T-helper 17 cell (primary cell): Measurements from ENCODE around the gene LRRC27. TPM values are rescaled to one million over a fixed set of nuclear protein-coding genes. Genes with fewer than 3 reads are reported as not detected.
"Not testable (repeated sequence)": the region's sequence is repeated elsewhere in the genome, so short reads cannot be mapped to it uniquely, and the experiment has no call there.

Experiments
- ATAC-seq: fragments of 150-1000 bp; cut with Tn5 transposase; 2 replicates; pipeline ENCODE4 v1.10.0; 2021; ENCODE audit warnings: mild to moderate bottlenecking, moderate library complexity
- DNase-seq, 3 donors: peaks; one replicate each; pipeline versions ENCODE4 v3.0.0 to v3.0.0-alpha.2; 2020 to 2021
- H3K9me3 ChIP-seq: one replicate; pipeline ENCODE4 v1.7.0; 2013; ENCODE audit warnings: low read length, mild to moderate bottlenecking; ENCODE audit not compliant: control insufficient read depth, poor library complexity, severe bottlenecking
- H3K27ac Mint-ChIP-seq: one replicate; pipeline ENCODE4 v1.8.0; 2022; ENCODE audit warnings: mild to moderate bottlenecking, moderate library complexity, mixed read lengths
- H3K27me3 Mint-ChIP-seq: one replicate; pipeline ENCODE4 v1.8.0; 2022; ENCODE audit warnings: mixed read lengths
- H3K36me3 Mint-ChIP-seq: one replicate; pipeline ENCODE4 v1.8.0; 2022; ENCODE audit warnings: low read depth, mixed read lengths
- H3K4me1 Mint-ChIP-seq: one replicate; pipeline ENCODE4 v1.8.0; 2022; ENCODE audit warnings: mild to moderate bottlenecking, mixed read lengths
- H3K4me3 Mint-ChIP-seq: one replicate; pipeline ENCODE4 v1.8.0; 2022; ENCODE audit warnings: mild to moderate bottlenecking, moderate library complexity, mixed read lengths
- total RNA-seq, 4 donors: library from RNA in 2 of 4; stranded (reverse) in 2 of 4; gene quantifications; one replicate each; pipeline ENCODE4 v1.2.3 and lab custom pipeline; 2022 to 2026

Gene LRRC27
- 1 to 10 TPM; 3.5 to 7.6 TPM for total RNA-seq
- 2.3 to 4.9 reads per million in 2 donors for total RNA-seq (lab: John Stamatoyannopoulos, UW)

- H3K27me3 Mint-ChIP-seq: no peaks in the 10 kb centered on the region
- ATAC-seq: peak; percentile 88
- peak within 1 kb of the TSS; percentile 94 for H3K4me3 Mint-ChIP-seq
- H3K9me3 ChIP-seq: no peaks in the 10 kb centered on the region
- H3K27ac Mint-ChIP-seq: peak within 1 kb of the TSS; percentile 90
- peaks cover 4% of the 10 kb centered on the region for H3K36me3 Mint-ChIP-seq
- peaks cover 43% of the 10 kb centered on the region for H3K4me1 Mint-ChIP-seq
- DNase-seq: peak; percentile 100
Observed at GRCh38 chr10:132331601-132332432, at the start of gene LRRC27. LRRC27 (plus strand) TSS chr10:132332193; CDS start chr10:132333525, 1,332 bp downstream.

GRCh38 chr10:132282667-132283603 is 49.1 kb upstream of the LRRC27 start:
- H3K36me3 Mint-ChIP-seq: no peaks in the 10 kb centered on the region
- no peak for ATAC-seq
- peaks cover 17% of the 10 kb centered on the region for H3K4me1 Mint-ChIP-seq
- no peak overlapping the region for H3K4me3 Mint-ChIP-seq
- no peaks in the 10 kb centered on the region for H3K27me3 Mint-ChIP-seq
- no peak for DNase-seq
- H3K9me3 ChIP-seq: no peaks in the 10 kb centered on the region
- no peak overlapping the region for H3K27ac Mint-ChIP-seq

- no peak overlapping the region for H3K4me3 Mint-ChIP-seq
- ATAC-seq (no peak), DNase-seq (no peak)
- no peaks in the 10 kb centered on the region for H3K27me3 Mint-ChIP-seq
- no peak overlapping the region for H3K27ac Mint-ChIP-seq
- no peaks in the 10 kb centered on the region for H3K9me3 ChIP-seq
- H3K4me1 Mint-ChIP-seq: peaks cover 15% of the 10 kb centered on the region
- no peaks in the 10 kb centered on the region for H3K36me3 Mint-ChIP-seq
Observed at GRCh38 chr10:132283604-132284382, 48.2 kb upstream of the LRRC27 start.

- no peak overlapping the region for H3K4me3 Mint-ChIP-seq
- DNase-seq: no peak
- H3K36me3 Mint-ChIP-seq: no peaks in the 10 kb centered on the region
- H3K27me3 Mint-ChIP-seq: no peaks in the 10 kb centered on the region
- H3K27ac Mint-ChIP-seq: no peak overlapping the region
- ATAC-seq: no peak
- H3K9me3 ChIP-seq: no peaks in the 10 kb centered on the region
- peaks cover 12% of the 10 kb centered on the region for H3K4me1 Mint-ChIP-seq
Observed at GRCh38 chr10:132289439-132289838, 42.6 kb upstream of the LRRC27 start.

- peaks cover 10% of the 10 kb centered on the region for H3K4me1 Mint-ChIP-seq
- no peak for ATAC-seq
- no peak overlapping the region for H3K4me3 Mint-ChIP-seq
- H3K36me3 Mint-ChIP-seq: no peaks in the 10 kb centered on the region
- no peaks in the 10 kb centered on the region for H3K9me3 ChIP-seq
- no peaks in the 10 kb centered on the region for H3K27me3 Mint-ChIP-seq
- H3K27ac Mint-ChIP-seq: no peak overlapping the region
- DNase-seq: no peak
Observed at GRCh38 chr10:132290631-132291030, 41.4 kb upstream of the LRRC27 start.

- Mint-ChIP-seq H3K4me3 (no peak overlapping the region), H3K27ac (no peak overlapping the region), H3K27me3 (no peaks in the 10 kb centered on the region), H3K4me1 (peaks cover 10% of the 10 kb centered on the region), H3K36me3 (no peaks in the 10 kb centered on the region)
- ATAC-seq (no peak), DNase-seq (peak in 1 of 3 donors; percentile 3)
- no peaks in the 10 kb centered on the region for H3K9me3 ChIP-seq
Observed at GRCh38 chr10:132291826-132292225, 40.2 kb upstream of the LRRC27 start.

GRCh38 chr10:132292287-132293200 is 39.4 kb upstream of the LRRC27 start:
- H3K27me3 Mint-ChIP-seq: peaks cover 5% of the 10 kb centered on the region
- H3K9me3 ChIP-seq: no peaks in the 10 kb centered on the region
- no peak overlapping the region for H3K27ac Mint-ChIP-seq

GRCh38 chr10:132293201-132293812 is 38.7 kb upstream of the LRRC27 start:
- H3K4me3 Mint-ChIP-seq: no peak overlapping the region
- peaks cover 5% of the 10 kb centered on the region for H3K27me3 Mint-ChIP-seq
- H3K36me3 Mint-ChIP-seq: peaks cover 2% of the 10 kb centered on the region
- no peak for DNase-seq
- H3K9me3 ChIP-seq: no peaks in the 10 kb centered on the region
- H3K4me1 Mint-ChIP-seq: peaks cover 12% of the 10 kb centered on the region
- ATAC-seq: no peak
- H3K27ac Mint-ChIP-seq: no peak overlapping the region

More at GRCh38 chr10:132292287-132293200, 39.4 kb upstream of the LRRC27 start:
- peaks cover 12% of the 10 kb centered on the region for H3K4me1 Mint-ChIP-seq
- peaks cover 2% of the 10 kb centered on the region for H3K36me3 Mint-ChIP-seq
- H3K4me3 Mint-ChIP-seq: no peak overlapping the region
- ATAC-seq (no peak), DNase-seq (peak in 1 of 3 donors; percentile 6)

GRCh38 chr10:132293813-132294520 is 38.0 kb upstream of the LRRC27 start:
- no peak overlapping the region for H3K27ac Mint-ChIP-seq
- H3K36me3 Mint-ChIP-seq: peaks cover 2% of the 10 kb centered on the region
- peak in 1 of 3 donors; percentile 3 for DNase-seq
- H3K27me3 Mint-ChIP-seq: peaks cover 5% of the 10 kb centered on the region
- H3K4me3 Mint-ChIP-seq: no peak overlapping the region
- H3K4me1 Mint-ChIP-seq: peaks cover 12% of the 10 kb centered on the region
- no peak for ATAC-seq
- H3K9me3 ChIP-seq: no peaks in the 10 kb centered on the region

- Mint-ChIP-seq H3K27ac (no peak overlapping the region), H3K4me1 (peaks cover 10% of the 10 kb centered on the region), H3K27me3 (peaks cover 5% of the 10 kb centered on the region), H3K36me3 (peaks cover 2% of the 10 kb centered on the region), H3K4me3 (no peak overlapping the region)
- ATAC-seq (no peak), DNase-seq (no peak)
- H3K9me3 ChIP-seq: no peaks in the 10 kb centered on the region
Observed at GRCh38 chr10:132294561-132295318, 37.3 kb upstream of the LRRC27 start.

GRCh38 chr10:132295481-132295880 is 36.5 kb upstream of the LRRC27 start:
- H3K27ac Mint-ChIP-seq, H3K9me3 ChIP-seq, ATAC-seq, H3K36me3 Mint-ChIP-seq, DNase-seq, H3K27me3 Mint-ChIP-seq, H3K4me3 Mint-ChIP-seq, H3K4me1 Mint-ChIP-seq: not testable (repeated sequence)
